ENCODE results near the gene NEUROD2.

The NEUROD2 gene

DNA sequence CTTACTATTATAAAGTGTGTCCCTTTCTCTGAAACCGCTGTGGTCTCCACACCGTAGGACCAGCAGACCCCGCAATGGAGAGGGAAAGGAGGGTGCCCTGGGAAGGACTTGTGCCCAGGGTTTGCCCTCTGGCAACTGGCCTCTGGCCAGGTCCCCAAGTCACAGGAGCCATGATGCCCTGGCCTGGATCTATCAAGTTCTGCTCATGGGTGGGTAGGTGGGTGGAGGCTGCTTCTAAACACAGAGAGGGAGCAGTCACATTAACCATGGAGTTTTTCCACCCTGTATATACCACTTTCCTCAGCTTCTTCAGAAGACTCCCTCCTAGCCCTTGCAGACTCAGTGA is 9.4 kb upstream of the NEUROD2 start:
- no peak for DNase-seq
- Histone ChIP-seq H3K23ac (ENCODE audit: low read length in 2 of 2) (no peak overlapping the region), H3K27ac (ENCODE audit: low read length, poor library complexity, severe bottlenecking) (no peak overlapping the region), H3K36me3 (ENCODE audit: control insufficient read depth in 1 of 2, insufficient read depth in 2 of 2, low read depth in 1 of 2, low read length in 2 of 2) (no peaks in the 10 kb centered on the region), H2BK120ac (ENCODE audit: low read depth, low read length) (no peak overlapping the region), H3K4ac (ENCODE audit: low read depth in 1 of 2, low read length in 2 of 2) (no peak overlapping the region), H3K18ac (ENCODE audit: low read depth in 1 of 2, low read length in 2 of 2) (no peak overlapping the region), H2AK5ac (ENCODE audit: low read length, severe bottlenecking) (no peak overlapping the region), H2BK15ac (ENCODE audit: low read depth, poor library complexity, severe bottlenecking) (no peak overlapping the region), H4K8ac (ENCODE audit: low read length) (no peak overlapping the region), H3K27me3 (ENCODE audit: control insufficient read depth in 1 of 2, insufficient read depth in 1 of 2, low read length in 2 of 2) (peaks cover 64 to 76% of the 10 kb centered on the region in 2 experiments), H3K79me1 (replicated peaks; ENCODE audit: low read length, poor library complexity, severe bottlenecking) (no peaks in the 10 kb centered on the region), H3K4me3 (ENCODE audit: insufficient read depth in 1 of 2, low read depth in 1 of 2, low read length in 2 of 2) (no peak overlapping the region), H2AFZ (ENCODE audit: low read depth, low read length) (no peak overlapping the region), H3K4me2 (ENCODE audit: low read length, poor library complexity, severe bottlenecking) (no peak overlapping the region), H2BK12ac (ENCODE audit: low read length in 2 of 2) (no peak overlapping the region), H2BK5ac (ENCODE audit: low read depth, low read length, poor library complexity, severe bottlenecking) (no peak overlapping the region), H3K9me3 (ENCODE audit: control insufficient read depth, low read length) (no peaks in the 10 kb centered on the region), H4K91ac (ENCODE audit: low read length) (no peak overlapping the region), H3K4me1 (ENCODE audit: control insufficient read depth, insufficient read depth, low read depth, low read length) (peaks cover 13% of the 10 kb centered on the region), H3K14ac (ENCODE audit: low read length in 2 of 2) (no peak overlapping the region), H3K9ac (ENCODE audit: low read length) (no peak overlapping the region)
- WGBS: 76% methylated on average over 3 of the region's 3 CpGs

DNA sequence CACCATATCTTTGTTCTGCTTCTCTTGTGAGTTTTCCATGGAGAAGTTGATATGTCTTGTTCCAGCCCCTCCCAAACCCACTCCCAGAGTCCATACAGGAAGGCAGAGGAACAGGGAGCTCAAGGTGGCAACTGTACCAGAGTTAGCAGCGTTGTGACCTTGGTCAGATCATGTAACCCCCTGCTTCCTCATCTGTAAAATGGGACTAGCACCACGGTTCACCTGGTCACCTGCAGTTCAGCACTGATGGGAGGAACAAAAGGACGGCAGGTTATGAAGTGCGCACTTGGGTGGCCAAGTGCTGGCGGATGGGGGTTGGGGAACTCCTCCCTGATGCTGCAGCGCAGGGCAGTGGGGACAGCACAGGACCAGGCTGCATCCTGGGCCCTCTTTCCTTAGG is 7.7 kb upstream of the NEUROD2 start:
- H3K14ac ChIP-seq (ENCODE audit: low read length in 2 of 2): no peak overlapping the region
- H3K36me3 ChIP-seq (ENCODE audit: control insufficient read depth in 1 of 2, insufficient read depth in 2 of 2, low read depth in 1 of 2, low read length in 2 of 2): no peaks in the 10 kb centered on the region
- H3K23ac ChIP-seq (ENCODE audit: low read length in 2 of 2): no peak overlapping the region
- H3K9me3 ChIP-seq (ENCODE audit: control insufficient read depth, low read length): no peaks in the 10 kb centered on the region
- WGBS: 59% methylated on average over 6 of the region's 6 CpGs
- no peak overlapping the region for H4K91ac ChIP-seq (ENCODE audit: low read length)
- H3K4me1 ChIP-seq (ENCODE audit: control insufficient read depth, insufficient read depth, low read depth, low read length): peaks cover 7% of the 10 kb centered on the region
- no peak overlapping the region for H2BK15ac ChIP-seq (ENCODE audit: low read depth, poor library complexity, severe bottlenecking)
- no peak overlapping the region for H2AK5ac ChIP-seq (ENCODE audit: low read length, severe bottlenecking)
- H2BK12ac ChIP-seq (ENCODE audit: low read length in 2 of 2): no peak overlapping the region
- H3K18ac ChIP-seq (ENCODE audit: low read depth in 1 of 2, low read length in 2 of 2): no peak overlapping the region
- no peak overlapping the region for H3K4me2 ChIP-seq (ENCODE audit: low read length, poor library complexity, severe bottlenecking)
- no peak overlapping the region for H3K27ac ChIP-seq (ENCODE audit: low read length, poor library complexity, severe bottlenecking)
- no peak overlapping the region for H2BK120ac ChIP-seq (ENCODE audit: low read depth, low read length)
- no peak overlapping the region for H2AFZ ChIP-seq (ENCODE audit: low read depth, low read length)
- H3K79me1 ChIP-seq (replicated peaks; ENCODE audit: low read length, poor library complexity, severe bottlenecking): no peaks in the 10 kb centered on the region
- DNase-seq: no peak
- no peak overlapping the region for H3K4ac ChIP-seq (ENCODE audit: low read depth in 1 of 2, low read length in 2 of 2)
- H3K9ac ChIP-seq (ENCODE audit: low read length): no peak overlapping the region
- H2BK5ac ChIP-seq (ENCODE audit: low read depth, low read length, poor library complexity, severe bottlenecking): no peak overlapping the region
- H3K27me3 ChIP-seq (ENCODE audit: control insufficient read depth in 1 of 2, insufficient read depth in 1 of 2, low read length in 2 of 2): peaks cover 69 to 76% of the 10 kb centered on the region in 2 experiments
- H3K4me3 ChIP-seq (ENCODE audit: insufficient read depth in 1 of 2, low read depth in 1 of 2, low read length in 2 of 2): no peak overlapping the region
- no peak overlapping the region for H4K8ac ChIP-seq (ENCODE audit: low read length)

DNA sequence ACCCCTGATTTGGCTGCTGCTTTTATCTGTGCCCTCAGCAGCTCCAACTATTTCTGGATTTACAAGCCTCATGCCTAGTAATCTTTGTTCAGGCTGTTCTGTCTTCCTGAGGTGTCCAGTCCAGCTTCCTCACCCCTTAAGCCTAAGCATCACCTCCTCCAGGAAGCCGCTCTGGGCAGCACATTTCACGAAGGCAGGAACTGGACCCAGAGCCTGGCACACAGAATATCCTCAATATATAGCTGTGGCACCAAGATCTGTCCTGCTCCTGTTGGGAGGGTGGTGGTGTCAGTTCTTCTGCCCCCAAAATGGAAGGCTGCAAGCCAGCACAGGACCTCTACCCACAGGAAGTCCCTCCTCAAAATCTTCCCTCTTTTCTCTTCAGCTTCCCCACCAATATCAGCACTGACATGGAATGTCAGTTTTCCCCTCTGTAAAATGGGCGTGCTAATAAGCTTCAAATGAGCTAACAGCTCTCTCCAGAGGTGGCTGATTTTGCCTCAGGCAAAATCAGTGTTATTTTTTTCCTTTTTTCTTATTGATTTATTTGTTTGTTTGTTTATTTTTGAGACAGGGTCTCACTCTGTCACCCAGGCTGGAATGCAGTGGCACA is 6.9 kb upstream of the NEUROD2 start:
- Histone ChIP-seq H3K9ac (ENCODE audit: low read length) (no peak overlapping the region), H4K8ac (ENCODE audit: low read length) (no peak overlapping the region), H3K4me3 (ENCODE audit: insufficient read depth in 1 of 2, low read depth in 1 of 2, low read length in 2 of 2) (no peak overlapping the region), H2AK5ac (ENCODE audit: low read length, severe bottlenecking) (no peak overlapping the region), H3K18ac (ENCODE audit: low read depth in 1 of 2, low read length in 2 of 2) (no peak overlapping the region), H2BK15ac (ENCODE audit: low read depth, poor library complexity, severe bottlenecking) (no peak overlapping the region), H3K79me1 (replicated peaks; ENCODE audit: low read length, poor library complexity, severe bottlenecking) (no peaks in the 10 kb centered on the region), H3K27me3 (ENCODE audit: control insufficient read depth in 1 of 2, insufficient read depth in 1 of 2, low read length in 2 of 2) (peaks cover 72 to 77% of the 10 kb centered on the region in 2 experiments), H3K14ac (ENCODE audit: low read length in 2 of 2) (no peak overlapping the region), H3K4ac (ENCODE audit: low read depth in 1 of 2, low read length in 2 of 2) (no peak overlapping the region), H3K9me3 (ENCODE audit: control insufficient read depth, low read length) (no peaks in the 10 kb centered on the region), H2BK120ac (ENCODE audit: low read depth, low read length) (no peak overlapping the region), H3K4me1 (ENCODE audit: control insufficient read depth, insufficient read depth, low read depth, low read length) (peaks cover 7% of the 10 kb centered on the region), H2BK12ac (ENCODE audit: low read length in 2 of 2) (no peak overlapping the region), H2BK5ac (ENCODE audit: low read depth, low read length, poor library complexity, severe bottlenecking) (no peak overlapping the region), H3K36me3 (ENCODE audit: control insufficient read depth in 1 of 2, insufficient read depth in 2 of 2, low read depth in 1 of 2, low read length in 2 of 2) (no peaks in the 10 kb centered on the region), H3K27ac (ENCODE audit: low read length, poor library complexity, severe bottlenecking) (no peak overlapping the region), H4K91ac (ENCODE audit: low read length) (no peak overlapping the region), H3K4me2 (ENCODE audit: low read length, poor library complexity, severe bottlenecking) (no peak overlapping the region), H2AFZ (ENCODE audit: low read depth, low read length) (no peak overlapping the region), H3K23ac (ENCODE audit: low read length in 2 of 2) (no peak overlapping the region)
- no peak for DNase-seq
- WGBS: 69% methylated on average over 3 of the region's 3 CpGs

DNA sequence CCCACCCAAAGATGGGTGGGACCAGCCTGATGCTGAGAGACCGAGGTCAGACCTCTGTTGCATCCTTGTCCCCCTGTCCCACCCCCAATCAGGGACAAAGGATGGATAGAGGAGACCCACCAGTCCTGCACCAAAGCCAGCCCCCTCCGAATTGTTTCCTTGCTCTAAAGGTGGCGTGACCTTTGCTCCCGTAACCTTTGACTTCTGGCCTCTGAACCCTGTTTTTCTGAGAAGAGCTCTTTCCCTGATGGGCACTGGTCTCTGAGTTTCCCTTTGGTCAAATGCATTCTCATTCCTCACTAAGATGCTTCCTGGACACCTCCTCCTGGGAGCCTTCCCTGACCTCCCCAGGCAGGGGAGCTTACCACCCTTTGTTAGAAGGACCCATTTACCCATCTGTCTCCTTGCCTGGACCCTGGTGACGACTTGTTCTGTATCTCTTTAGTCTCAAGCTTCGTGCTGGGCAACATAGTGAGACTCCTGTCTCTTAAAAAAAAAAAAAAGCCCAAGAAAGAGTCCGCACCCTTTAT is 5.3 kb upstream of the NEUROD2 start:
- Histone ChIP-seq H4K91ac (ENCODE audit: low read length) (no peak overlapping the region), H3K79me1 (replicated peaks; ENCODE audit: low read length, poor library complexity, severe bottlenecking) (no peaks in the 10 kb centered on the region), H3K9ac (ENCODE audit: low read length) (no peak overlapping the region), H3K4me1 (ENCODE audit: control insufficient read depth, insufficient read depth, low read depth, low read length) (peaks cover 3% of the 10 kb centered on the region), H3K18ac (ENCODE audit: low read depth in 1 of 2, low read length in 2 of 2) (no peak overlapping the region), H3K9me3 (ENCODE audit: control insufficient read depth, low read length) (no peaks in the 10 kb centered on the region), H2BK15ac (ENCODE audit: low read depth, poor library complexity, severe bottlenecking) (no peak overlapping the region), H3K23ac (ENCODE audit: low read length in 2 of 2) (no peak overlapping the region), H2BK120ac (ENCODE audit: low read depth, low read length) (no peak overlapping the region), H4K8ac (ENCODE audit: low read length) (no peak overlapping the region), H3K4me2 (ENCODE audit: low read length, poor library complexity, severe bottlenecking) (no peak overlapping the region), H2AFZ (ENCODE audit: low read depth, low read length) (no peak overlapping the region), H3K27me3 (ENCODE audit: control insufficient read depth in 1 of 2, insufficient read depth in 1 of 2, low read length in 2 of 2) (peaks cover 79 to 83% of the 10 kb centered on the region in 2 experiments), H3K14ac (ENCODE audit: low read length in 2 of 2) (no peak overlapping the region), H2BK5ac (ENCODE audit: low read depth, low read length, poor library complexity, severe bottlenecking) (no peak overlapping the region), H2AK5ac (ENCODE audit: low read length, severe bottlenecking) (no peak overlapping the region), H3K4ac (ENCODE audit: low read depth in 1 of 2, low read length in 2 of 2) (no peak overlapping the region), H3K27ac (ENCODE audit: low read length, poor library complexity, severe bottlenecking) (no peak overlapping the region), H2BK12ac (ENCODE audit: low read length in 2 of 2) (no peak overlapping the region), H3K36me3 (ENCODE audit: control insufficient read depth in 1 of 2, insufficient read depth in 2 of 2, low read depth in 1 of 2, low read length in 2 of 2) (no peaks in the 10 kb centered on the region), H3K4me3 (ENCODE audit: insufficient read depth in 1 of 2, low read depth in 1 of 2, low read length in 2 of 2) (no peak overlapping the region)
- DNase-seq: no peak
- WGBS: 78% methylated on average over 7 of the region's 7 CpGs

Measured in mesenchymal stem cell (in vitro differentiated cells and primary cell).